ENCODE data around the gene OTOP3.
"Not testable (repeated sequence)": the region's sequence is repeated elsewhere in the genome, so short reads cannot be mapped to it uniquely, and the experiment has no call there.

OTOP3 gene

GRCh38 chr17:74961657-74962350, 26.1 kb downstream of the OTOP3 start:
- DNase-seq (ENCODE audit: low read depth in 2 of 2), result peak; percentile 61 to 64

- DNase-seq (ENCODE audit: low read depth in 2 of 2), result no peak
These were observed 27.1 kb downstream of the OTOP3 start for GRCh38 chr17:74962622-74963394.

GRCh38 chr17:74963656-74964055, 28.0 kb downstream of the OTOP3 start:
- no peak for DNase-seq (ENCODE audit: low read depth in 2 of 2)

GRCh38 chr17:74964246-74964761, 28.6 kb downstream of the OTOP3 start:
- no peak for DNase-seq (ENCODE audit: low read depth in 2 of 2)

- no peak for DNase-seq (ENCODE audit: low read depth in 2 of 2)
These were observed 29.4 kb downstream of the OTOP3 start for GRCh38 chr17:74964988-74965622.

GRCh38 chr17:74968361-74968780, 32.7 kb downstream of the OTOP3 start:
- no peak for DNase-seq (ENCODE audit: low read depth in 2 of 2)

GRCh38 chr17:74969501-74969900, 33.8 kb downstream of the OTOP3 start:
- DNase-seq (ENCODE audit: low read depth in 2 of 2), result not testable (repeated sequence)

GRCh38 chr17:74970395-74970794, 34.7 kb downstream of the OTOP3 start:
- DNase-seq (ENCODE audit: low read depth in 2 of 2), result no peak

- DNase-seq (ENCODE audit: low read depth in 2 of 2), result no peak
These were observed 35.6 kb downstream of the OTOP3 start for GRCh38 chr17:74971069-74971841.

- DNase-seq (ENCODE audit: low read depth in 2 of 2), result no peak
These were observed 36.1 kb downstream of the OTOP3 start for GRCh38 chr17:74971842-74972106.

GRCh38 chr17:74972107-74972972, 36.6 kb downstream of the OTOP3 start, which contains the start of gene HID1:
Gene HID1, minus strand, starts transcription at chr17:74972759. Its CDS starts 103 bp downstream, at chr17:74972656.
- no peak for DNase-seq (ENCODE audit: low read depth in 2 of 2)

- no peak for DNase-seq (ENCODE audit: low read depth in 2 of 2)
These were observed 37.3 kb downstream of the OTOP3 start for GRCh38 chr17:74972973-74973328.

GRCh38 chr17:74975943-74976342, 40.2 kb downstream of the OTOP3 start:
- DNase-seq (ENCODE audit: low read depth in 2 of 2), result no peak

GRCh38 chr17:74977802-74978201, 42.1 kb downstream of the OTOP3 start:
- DNase-seq (ENCODE audit: low read depth in 2 of 2), result no peak

GRCh38 chr17:74978240-74978639, 42.5 kb downstream of the OTOP3 start:
- DNase-seq (ENCODE audit: low read depth in 2 of 2), result no peak

- no peak for DNase-seq (ENCODE audit: low read depth in 2 of 2)
These were observed 43.9 kb downstream of the OTOP3 start for GRCh38 chr17:74979408-74980146.

- DNase-seq (ENCODE audit: low read depth in 2 of 2), result no peak
These were observed 45.8 kb downstream of the OTOP3 start for GRCh38 chr17:74981318-74981978.

- no peak for DNase-seq (ENCODE audit: low read depth in 2 of 2)
These were observed 46.4 kb downstream of the OTOP3 start for GRCh38 chr17:74981979-74982662.

GRCh38 chr17:74982663-74983313, 47.1 kb downstream of the OTOP3 start:
- not testable (repeated sequence) for DNase-seq (ENCODE audit: low read depth in 2 of 2)
